ENCODE measurements around the gene CABP5. TPM values are rescaled to one million over a fixed set of nuclear protein-coding genes. Genes with fewer than 3 reads are reported as not detected.

The CABP5 gene
- total RNA-seq, 2 donors from 2014 or later, result not detected

- no peak for DNase-seq
- H3K4me3 ChIP-seq, result no peak overlapping the region
- TF ChIP-seq, protein P1, sequence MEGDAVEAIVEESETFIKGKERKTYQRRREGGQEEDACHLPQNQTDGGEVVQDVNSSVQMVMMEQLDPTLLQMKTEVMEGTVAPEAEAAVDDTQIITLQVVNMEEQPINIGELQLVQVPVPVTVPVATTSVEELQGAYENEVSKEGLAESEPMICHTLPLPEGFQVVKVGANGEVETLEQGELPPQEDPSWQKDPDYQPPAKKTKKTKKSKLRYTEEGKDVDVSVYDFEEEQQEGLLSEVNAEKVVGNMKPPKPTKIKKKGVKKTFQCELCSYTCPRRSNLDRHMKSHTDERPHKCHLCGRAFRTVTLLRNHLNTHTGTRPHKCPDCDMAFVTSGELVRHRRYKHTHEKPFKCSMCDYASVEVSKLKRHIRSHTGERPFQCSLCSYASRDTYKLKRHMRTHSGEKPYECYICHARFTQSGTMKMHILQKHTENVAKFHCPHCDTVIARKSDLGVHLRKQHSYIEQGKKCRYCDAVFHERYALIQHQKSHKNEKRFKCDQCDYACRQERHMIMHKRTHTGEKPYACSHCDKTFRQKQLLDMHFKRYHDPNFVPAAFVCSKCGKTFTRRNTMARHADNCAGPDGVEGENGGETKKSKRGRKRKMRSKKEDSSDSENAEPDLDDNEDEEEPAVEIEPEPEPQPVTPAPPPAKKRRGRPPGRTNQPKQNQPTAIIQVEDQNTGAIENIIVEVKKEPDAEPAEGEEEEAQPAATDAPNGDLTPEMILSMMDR (IDR thresholded peaks at IDR 0.05), result no peak
- no peaks in the 10 kb centered on the region for H3K9me3 ChIP-seq
- no peak overlapping the region for H3K27ac ChIP-seq
- H3K9ac ChIP-seq (ENCODE audit: low read depth in 2 of 2, low read length in 2 of 2), result no peak overlapping the region
- no peaks in the 10 kb centered on the region for H3K27me3 ChIP-seq
- no peaks in the 10 kb centered on the region for H3K36me3 ChIP-seq
- intact Hi-C loops (cut with DNase I), result no loop called here
- H3K4me1 ChIP-seq, result no peaks in the 10 kb centered on the region
Observed at GRCh38 chr19:48044561-48044960, 682 bp upstream of the CABP5 start.

DNA sequence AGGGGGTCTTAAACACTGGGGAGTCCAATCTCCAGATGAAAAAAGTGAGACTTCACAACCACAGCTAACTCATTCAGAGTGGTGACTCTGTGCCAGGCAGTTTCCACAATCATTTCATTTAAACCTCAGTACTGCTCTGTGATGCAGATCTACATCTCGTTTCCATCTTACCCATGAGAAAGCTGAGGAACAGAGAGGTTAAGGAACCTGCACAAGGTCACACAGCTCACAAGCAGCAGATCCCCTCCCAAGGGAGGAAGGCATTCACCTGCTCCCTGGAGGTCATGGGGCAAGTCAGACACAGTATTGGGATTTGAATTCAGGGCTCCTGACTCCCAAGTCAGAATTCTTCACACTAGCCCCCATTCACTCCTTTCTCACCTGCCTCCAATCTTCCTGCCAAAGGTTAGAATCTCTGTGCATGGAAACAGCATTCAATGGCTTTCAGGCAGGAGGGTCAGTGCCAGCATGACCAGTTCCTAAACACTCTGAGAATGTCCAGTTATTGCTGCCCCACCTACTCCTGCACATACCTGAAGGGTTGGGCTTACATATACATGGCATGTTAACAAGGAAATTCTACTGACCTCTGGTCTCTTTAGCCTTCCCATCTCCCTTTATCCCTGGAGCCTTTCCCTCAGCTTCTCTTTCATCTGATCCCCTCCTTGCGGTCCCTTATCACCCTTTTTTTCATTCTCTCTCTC is 1.9 kb downstream of the CABP5 start:
- H3K4me1 ChIP-seq, result no peaks in the 10 kb centered on the region
- no peak overlapping the region for H3K9ac ChIP-seq (ENCODE audit: low read depth in 2 of 2, low read length in 2 of 2)
- no peaks in the 10 kb centered on the region for H3K9me3 ChIP-seq
- H3K27ac ChIP-seq, result no peak overlapping the region
- TF ChIP-seq, protein P1 (IDR thresholded peaks at IDR 0.05), result no peak
- no peaks in the 10 kb centered on the region for H3K27me3 ChIP-seq
- DNase-seq, result no peak
- no peak overlapping the region for H3K4me3 ChIP-seq
- H3K36me3 ChIP-seq, result no peaks in the 10 kb centered on the region
- intact Hi-C loops (cut with DNase I), result no loop called here

DNA sequence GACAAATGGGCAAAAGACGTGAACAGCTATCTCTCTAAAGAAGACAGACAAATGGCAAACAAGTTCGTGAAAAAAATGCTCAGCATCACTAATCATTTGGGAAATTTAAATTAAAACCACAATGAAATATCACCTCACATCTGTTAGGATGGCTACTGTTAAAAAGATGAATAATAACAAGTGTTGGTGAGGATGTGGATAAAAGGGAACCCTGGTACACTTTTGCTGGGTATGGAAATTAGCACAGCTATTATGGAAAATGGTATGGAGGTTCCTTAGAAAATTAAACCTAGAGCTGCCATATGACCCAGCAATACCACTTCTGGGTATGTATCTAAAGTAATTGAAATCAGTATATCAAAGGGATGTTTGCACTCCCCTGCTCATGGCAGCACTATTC is 7.1 kb downstream of the CABP5 start:
- no peak for DNase-seq
- Histone ChIP-seq H3K4me3 (no peak overlapping the region), H3K4me1 (no peaks in the 10 kb centered on the region), H3K36me3 (no peaks in the 10 kb centered on the region), H3K27ac (no peak overlapping the region), H3K9ac (ENCODE audit: low read depth in 2 of 2, low read length in 2 of 2) (no peak overlapping the region), H3K27me3 (no peaks in the 10 kb centered on the region), H3K9me3 (no peaks in the 10 kb centered on the region)
- TF ChIP-seq, protein P1 (IDR thresholded peaks at IDR 0.05), result no peak
- intact Hi-C loops (cut with DNase I), result no loop called here

- TF ChIP-seq, protein P1 (IDR thresholded peaks at IDR 0.05), result no peak
- Histone ChIP-seq H3K9ac (ENCODE audit: low read depth in 2 of 2, low read length in 2 of 2) (no peak overlapping the region), H3K36me3 (no peaks in the 10 kb centered on the region), H3K27me3 (no peaks in the 10 kb centered on the region), H3K4me1 (no peaks in the 10 kb centered on the region), H3K4me3 (no peak overlapping the region), H3K9me3 (no peaks in the 10 kb centered on the region), H3K27ac (no peak overlapping the region)
- intact Hi-C loops (cut with DNase I), result no loop called here
- no peak for DNase-seq
Observed at GRCh38 chr19:48033604-48034003, 10.3 kb downstream of the CABP5 start.

DNA sequence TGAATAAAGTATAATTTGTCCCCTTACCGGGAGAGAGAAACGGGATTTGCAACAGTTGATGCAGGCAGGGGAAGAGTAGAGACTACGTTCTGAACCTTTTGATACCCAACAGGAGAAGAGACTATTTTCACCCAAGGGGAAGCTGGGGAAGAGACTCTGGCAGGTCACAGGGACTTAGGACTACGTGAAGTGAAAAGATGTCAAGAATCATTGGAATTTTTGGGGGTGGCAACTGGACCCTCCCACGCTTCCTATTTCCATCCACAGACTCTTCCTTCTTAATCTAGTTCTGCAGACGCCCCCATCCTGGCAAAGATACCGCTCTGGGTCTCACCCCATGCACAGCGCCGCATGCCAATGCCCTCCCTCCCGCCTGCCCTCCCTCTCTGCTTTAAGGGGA is 13.8 kb downstream of the CABP5 start:
- Histone ChIP-seq H3K4me1 (no peaks in the 10 kb centered on the region), H3K4me3 (no peak overlapping the region), H3K9ac (ENCODE audit: low read depth in 2 of 2, low read length in 2 of 2) (no peak overlapping the region), H3K9me3 (no peaks in the 10 kb centered on the region), H3K27ac (no peak overlapping the region), H3K27me3 (no peaks in the 10 kb centered on the region), H3K36me3 (no peaks in the 10 kb centered on the region)
- no peak for DNase-seq
- TF ChIP-seq, protein P1 (IDR thresholded peaks at IDR 0.05), result no peak
- intact Hi-C loops (cut with DNase I), result no loop called here

All from colonic mucosa (tissue), 4 donors.